Astrocyte (in vitro differentiated cells and primary cell): ENCODE measurements around the gene ADGRB3. TPM values are rescaled to one million over a fixed set of nuclear protein-coding genes. Genes with fewer than 3 reads are reported as not detected.
"Not testable (repeated sequence)": the region's sequence is repeated elsewhere in the genome, so short reads cannot be mapped to it uniquely, and the experiment has no call there.

ENCODE experiments used
- DNase-seq: peaks from one replicate; pipeline ENCODE4 v3.0.0-alpha.2; 2010; ENCODE audit warnings: low read depth
- FAIRE-seq: peaks from 2 replicates; lab custom pipeline; 2011; peaks lifted over from hg19 to GRCh38; lab: Jason Lieb, UNC
- H2AFZ ChIP-seq: 2 replicates; pipeline ENCODE4 v1.6.0; 2012; ENCODE audit warnings: low read depth, low read length, inconsistent platforms
- H3K27ac ChIP-seq: 2 replicates; pipeline ENCODE4 v1.5.1; 2011; ENCODE audit warnings: low read depth, low read length, inconsistent platforms
- H3K27me3 ChIP-seq: 2 replicates; pipeline ENCODE4 v1.6.0; 2011; ENCODE audit warnings: low read length, inconsistent platforms; ENCODE audit not compliant: insufficient read depth
- H3K36me3 ChIP-seq: 2 replicates; pipeline ENCODE4 v1.5.1; 2011; ENCODE audit warnings: low read length, inconsistent platforms; ENCODE audit not compliant: insufficient read depth
- H3K4me1 ChIP-seq: 2 replicates; pipeline ENCODE4 v1.5.1; 2011; ENCODE audit warnings: low read length, inconsistent platforms; ENCODE audit not compliant: insufficient read depth
- H3K4me2 ChIP-seq: 2 replicates; pipeline ENCODE4 v1.6.0; 2012; ENCODE audit warnings: low read length, inconsistent platforms
- H3K4me3 ChIP-seq: 2 replicates; pipeline ENCODE4 v1.5.1; 2011; ENCODE audit warnings: low read depth, mild to moderate bottlenecking, low read length, inconsistent platforms; ENCODE audit not compliant: insufficient read depth
- H3K79me2 ChIP-seq: 2 replicates; pipeline ENCODE4 v1.6.0; 2012; ENCODE audit warnings: mild to moderate bottlenecking, low read length, inconsistent platforms; ENCODE audit not compliant: insufficient read depth
- H3K9ac ChIP-seq: 2 replicates; pipeline ENCODE4 v1.6.0; 2012; ENCODE audit warnings: mild to moderate bottlenecking, low read length, inconsistent platforms
- H3K9me3 ChIP-seq: 2 replicates; pipeline ENCODE4 v1.5.1; 2012; ENCODE audit warnings: low read depth, mild to moderate bottlenecking, low read length, inconsistent platforms; ENCODE audit not compliant: insufficient read depth
- H4K20me1 ChIP-seq: 2 replicates; pipeline ENCODE4 v1.6.0; 2012; ENCODE audit warnings: low read length, inconsistent platforms; ENCODE audit not compliant: insufficient read depth
- H3K27ac Mint-ChIP-seq: one replicate; pipeline ENCODE4 v1.8.0; 2021; ENCODE audit warnings: mild to moderate bottlenecking, mixed read lengths; ENCODE audit not compliant: unreplicated experiment
- H3K27me3 Mint-ChIP-seq: one replicate; pipeline ENCODE4 v1.8.0; 2021; ENCODE audit warnings: low read depth, mixed read lengths; ENCODE audit not compliant: unreplicated experiment
- H3K36me3 Mint-ChIP-seq: one replicate; pipeline ENCODE4 v1.8.0; 2021; ENCODE audit warnings: low read depth, mixed read lengths; ENCODE audit not compliant: unreplicated experiment
- H3K4me1 Mint-ChIP-seq: one replicate; pipeline ENCODE4 v1.8.0; 2021; ENCODE audit warnings: low read depth, mixed read lengths; ENCODE audit not compliant: unreplicated experiment
- H3K4me3 Mint-ChIP-seq: one replicate; pipeline ENCODE4 v1.8.0; 2021; ENCODE audit warnings: mild to moderate bottlenecking, moderate library complexity, mixed read lengths; ENCODE audit not compliant: unreplicated experiment
- H3K9me3 Mint-ChIP-seq: one replicate; pipeline ENCODE4 v1.8.0; 2021; ENCODE audit warnings: mild to moderate bottlenecking, mixed read lengths; ENCODE audit not compliant: unreplicated experiment
- EZH2 ChIP-seq: IDR thresholded peaks from 2 replicates; pipeline ENCODE4 v1.6.1; 2012; ENCODE audit warnings: mild to moderate bottlenecking, low read length, inconsistent platforms; ENCODE audit not compliant: insufficient read depth
- total RNA-seq: library from RNA; stranded (reverse); gene quantifications from 2 replicates; pipeline ENCODE4 v1.2.1, GENCODE V29; 2021
- TF ChIP-seq, protein P1 (sequence below): IDR thresholded peaks from 2 replicates; pipeline ENCODE4 v1.5.1; 2011; ENCODE audit warnings: low read depth, mild to moderate bottlenecking, inconsistent platforms, low read length, moderate library complexity; ENCODE audit not compliant: insufficient read depth

ADGRB3 gene
- total RNA-seq, 1 donor from 2014 or later = 0.77 TPM

DNA sequence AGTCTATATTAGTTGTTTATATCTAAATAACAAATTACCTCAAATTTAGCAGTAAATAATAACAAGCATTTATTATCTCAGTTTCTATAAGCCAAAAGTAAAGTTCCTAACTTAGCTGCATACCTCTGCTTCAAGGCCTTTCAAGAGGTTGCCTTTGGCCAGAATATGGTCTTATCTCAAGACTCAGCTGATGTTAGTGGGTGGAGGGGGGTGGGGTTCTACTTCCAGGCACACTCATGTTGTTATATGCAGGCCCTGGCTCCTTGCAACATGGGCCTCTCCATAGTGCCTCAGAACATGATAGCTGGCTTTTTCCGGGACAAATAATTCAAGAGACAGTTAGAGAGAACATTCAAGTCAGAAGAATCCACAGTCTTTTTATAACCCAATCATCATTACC, 266.0 kb downstream of the ADGRB3 start:
- Histone ChIP-seq H3K27ac (no peak overlapping the region), H3K4me3 (no peak overlapping the region), H3K4me1 (no peaks in the 10 kb centered on the region), H3K27me3 (no peaks in the 10 kb centered on the region), H3K79me2 (no peaks in the 10 kb centered on the region), H3K36me3 (no peaks in the 10 kb centered on the region), H3K9ac (no peak overlapping the region), H3K4me2 (no peak overlapping the region), H3K9me3 (no peaks in the 10 kb centered on the region), H4K20me1 (no peaks in the 10 kb centered on the region), H2AFZ (no peak overlapping the region)
- Mint-ChIP-seq H3K27me3 (no peaks in the 10 kb centered on the region), H3K27ac (no peak overlapping the region), H3K4me3 (no peak overlapping the region), H3K36me3 (no peaks in the 10 kb centered on the region), H3K9me3 (no peaks in the 10 kb centered on the region), H3K4me1 (no peaks in the 10 kb centered on the region)
- TF ChIP-seq, protein P1, sequence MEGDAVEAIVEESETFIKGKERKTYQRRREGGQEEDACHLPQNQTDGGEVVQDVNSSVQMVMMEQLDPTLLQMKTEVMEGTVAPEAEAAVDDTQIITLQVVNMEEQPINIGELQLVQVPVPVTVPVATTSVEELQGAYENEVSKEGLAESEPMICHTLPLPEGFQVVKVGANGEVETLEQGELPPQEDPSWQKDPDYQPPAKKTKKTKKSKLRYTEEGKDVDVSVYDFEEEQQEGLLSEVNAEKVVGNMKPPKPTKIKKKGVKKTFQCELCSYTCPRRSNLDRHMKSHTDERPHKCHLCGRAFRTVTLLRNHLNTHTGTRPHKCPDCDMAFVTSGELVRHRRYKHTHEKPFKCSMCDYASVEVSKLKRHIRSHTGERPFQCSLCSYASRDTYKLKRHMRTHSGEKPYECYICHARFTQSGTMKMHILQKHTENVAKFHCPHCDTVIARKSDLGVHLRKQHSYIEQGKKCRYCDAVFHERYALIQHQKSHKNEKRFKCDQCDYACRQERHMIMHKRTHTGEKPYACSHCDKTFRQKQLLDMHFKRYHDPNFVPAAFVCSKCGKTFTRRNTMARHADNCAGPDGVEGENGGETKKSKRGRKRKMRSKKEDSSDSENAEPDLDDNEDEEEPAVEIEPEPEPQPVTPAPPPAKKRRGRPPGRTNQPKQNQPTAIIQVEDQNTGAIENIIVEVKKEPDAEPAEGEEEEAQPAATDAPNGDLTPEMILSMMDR = no peak
- TF ChIP-seq EZH2 = no peak
- DNase-seq (no peak), FAIRE-seq (no peak)

DNA sequence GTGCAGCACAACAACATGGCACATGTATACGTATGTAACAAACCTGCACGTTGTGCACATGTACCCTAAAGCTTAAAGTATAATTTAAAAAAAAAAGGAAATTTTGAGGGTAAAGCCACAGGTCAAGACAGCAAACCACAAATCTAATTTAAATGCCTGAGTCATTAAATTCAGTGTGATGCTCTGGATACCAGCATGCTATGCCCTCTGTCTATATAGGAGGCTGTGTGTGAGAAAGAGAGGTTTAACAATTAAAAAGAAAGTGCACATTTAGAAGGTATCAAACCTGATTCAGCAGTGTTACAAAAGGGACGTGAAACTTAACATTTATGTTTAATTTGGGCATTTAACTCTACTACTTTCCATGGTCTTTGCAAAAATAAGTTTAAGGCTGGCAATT, 276.3 kb downstream of the ADGRB3 start:
- Mint-ChIP-seq H3K4me3 (no peak overlapping the region), H3K27ac (no peak overlapping the region)

DNA sequence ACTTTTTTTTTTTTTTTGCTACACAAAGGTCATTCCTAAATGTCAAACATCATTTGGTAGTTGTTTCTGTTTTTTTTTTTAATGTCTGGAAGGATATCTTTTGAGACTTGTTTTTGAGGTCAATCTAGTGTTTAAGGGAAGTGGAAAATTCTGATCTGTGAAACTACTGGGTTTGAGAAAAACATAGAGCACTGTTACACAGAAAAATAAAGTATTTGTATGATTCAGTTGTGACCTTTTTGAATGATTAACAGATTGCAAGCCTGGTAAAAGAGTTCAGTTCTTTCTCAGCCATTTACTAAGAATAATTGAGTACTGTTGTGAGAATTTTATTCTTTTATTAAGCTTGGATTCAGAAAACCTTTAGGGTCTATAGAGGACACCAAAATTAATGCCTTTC, 276.7 kb downstream of the ADGRB3 start:
- Histone ChIP-seq H3K4me1 (no peaks in the 10 kb centered on the region), H3K4me2 (no peak overlapping the region), H3K79me2 (no peaks in the 10 kb centered on the region), H3K9ac (no peak overlapping the region), H3K4me3 (no peak overlapping the region), H3K27ac (no peak overlapping the region), H3K9me3 (no peaks in the 10 kb centered on the region), H2AFZ (no peak overlapping the region), H3K36me3 (no peaks in the 10 kb centered on the region), H4K20me1 (no peaks in the 10 kb centered on the region), H3K27me3 (no peaks in the 10 kb centered on the region)
- Mint-ChIP-seq H3K36me3 (no peaks in the 10 kb centered on the region), H3K4me1 (peaks cover 11% of the 10 kb centered on the region), H3K9me3 (no peaks in the 10 kb centered on the region), H3K27me3 (no peaks in the 10 kb centered on the region), H3K27ac (no peak overlapping the region), H3K4me3 (no peak overlapping the region)
- TF ChIP-seq, protein P1 = no peak
- no peak for TF ChIP-seq EZH2
- DNase-seq (no peak), FAIRE-seq (no peak)

More for the DNA sequence above, 276.3 kb downstream of the ADGRB3 start:
- Histone ChIP-seq H3K4me3 (no peak overlapping the region), H3K9ac (no peak overlapping the region), H3K27me3 (no peaks in the 10 kb centered on the region), H2AFZ (no peak overlapping the region), H3K79me2 (no peaks in the 10 kb centered on the region), H3K27ac (no peak overlapping the region), H3K9me3 (no peaks in the 10 kb centered on the region), H3K4me2 (no peak overlapping the region), H3K4me1 (no peaks in the 10 kb centered on the region), H3K36me3 (no peaks in the 10 kb centered on the region), H4K20me1 (no peaks in the 10 kb centered on the region)
- Mint-ChIP-seq H3K36me3 (no peaks in the 10 kb centered on the region), H3K9me3 (no peaks in the 10 kb centered on the region), H3K27me3 (no peaks in the 10 kb centered on the region), H3K4me1 (peaks cover 11% of the 10 kb centered on the region)
- FAIRE-seq (no peak), DNase-seq (no peak)
- TF ChIP-seq, protein P1 = no peak
- no peak for TF ChIP-seq EZH2

DNA sequence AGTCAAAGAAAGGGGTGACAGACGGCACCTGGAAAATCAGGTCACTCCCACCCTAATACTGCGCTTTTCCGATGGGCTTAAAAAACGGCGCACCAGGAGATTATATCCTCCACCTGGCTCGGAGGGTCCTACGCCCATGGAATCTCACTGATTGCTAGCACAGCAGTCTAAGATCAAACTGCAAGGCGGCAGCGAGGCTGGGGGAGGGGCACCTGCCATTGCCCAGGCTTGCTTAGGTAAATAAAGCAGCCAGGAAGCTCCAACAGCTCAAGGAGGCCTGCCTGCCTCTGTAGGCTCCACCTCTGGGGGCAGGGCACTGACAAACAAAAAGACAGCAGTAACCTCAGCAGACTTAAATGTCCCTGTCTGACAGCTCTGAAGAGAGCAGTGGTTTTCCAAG, 277.7 kb downstream of the ADGRB3 start:
- peaks cover 11% of the 10 kb centered on the region for H3K4me1 Mint-ChIP-seq
- H3K27me3 Mint-ChIP-seq, H3K36me3 Mint-ChIP-seq, H3K79me2 ChIP-seq, H3K4me3 ChIP-seq, H3K27me3 ChIP-seq, H3K36me3 ChIP-seq, H3K4me3 Mint-ChIP-seq, H3K9me3 Mint-ChIP-seq, H3K4me2 ChIP-seq, FAIRE-seq, H3K9ac ChIP-seq, H3K27ac Mint-ChIP-seq, DNase-seq, H4K20me1 ChIP-seq, H2AFZ ChIP-seq, H3K27ac ChIP-seq, H3K9me3 ChIP-seq, H3K4me1 ChIP-seq: not testable (repeated sequence)
